HL-60 (cell line): Measurements from ENCODE around the gene XYLT1.

Experiments
- DNase-seq, 2 experiments: peaks; one replicate each; pipeline ENCODE4 v3.0.0-alpha.2; 2010 to 2020; ENCODE audit warnings: low read depth in 1 of 2, low spot score in 1 of 2
- H3K27ac ChIP-seq: fragments of 250-450 bp; sonication (Bioruptor Pico); replicated peaks from 2 replicates; pipeline ENCODE4 v1.5.1; 2020; ENCODE audit warnings: mild to moderate bottlenecking, moderate library complexity
- H3K27me3 ChIP-seq: fragments of 250-450 bp; sonication (Bioruptor Pico); 2 replicates; pipeline ENCODE4 v1.5.1; 2021; ENCODE audit warnings: mild to moderate bottlenecking, moderate library complexity; ENCODE audit not compliant: insufficient read depth, poor library complexity, severe bottlenecking
- H3K4me3 ChIP-seq: replicated peaks from 2 replicates; pipeline ENCODE4 v1.5.1; 2011; ENCODE audit warnings: mild to moderate bottlenecking, control low read depth, low read length; ENCODE audit not compliant: insufficient read depth
- GABPA ChIP-seq: IDR thresholded peaks from 2 replicates; pipeline ENCODE4 v1.6.1; 2012; ENCODE audit warnings: low read depth
- POLR2AphosphoS5 ChIP-seq: IDR thresholded peaks from 2 replicates; pipeline ENCODE4 v1.6.1; 2012; ENCODE audit warnings: low read depth
- SPI1 ChIP-seq: IDR thresholded peaks from 2 replicates; pipeline ENCODE4 v1.6.1; 2012; ENCODE audit warnings: low read depth, mild to moderate bottlenecking, borderline replicate concordance
- TF ChIP-seq, protein P1 (sequence below): IDR thresholded peaks from one replicate; pipeline ENCODE4 v1.5.1; 2011; ENCODE audit warnings: low read length, control low read depth, inconsistent platforms; ENCODE audit not compliant: insufficient read depth
- TF ChIP-seq, protein P2 (sequence below): IDR thresholded peaks from 2 replicates; pipeline ENCODE4 v1.6.1; 2012; ENCODE audit warnings: low read depth; ENCODE audit not compliant: insufficient replicate concordance

Gene XYLT1

DNA sequence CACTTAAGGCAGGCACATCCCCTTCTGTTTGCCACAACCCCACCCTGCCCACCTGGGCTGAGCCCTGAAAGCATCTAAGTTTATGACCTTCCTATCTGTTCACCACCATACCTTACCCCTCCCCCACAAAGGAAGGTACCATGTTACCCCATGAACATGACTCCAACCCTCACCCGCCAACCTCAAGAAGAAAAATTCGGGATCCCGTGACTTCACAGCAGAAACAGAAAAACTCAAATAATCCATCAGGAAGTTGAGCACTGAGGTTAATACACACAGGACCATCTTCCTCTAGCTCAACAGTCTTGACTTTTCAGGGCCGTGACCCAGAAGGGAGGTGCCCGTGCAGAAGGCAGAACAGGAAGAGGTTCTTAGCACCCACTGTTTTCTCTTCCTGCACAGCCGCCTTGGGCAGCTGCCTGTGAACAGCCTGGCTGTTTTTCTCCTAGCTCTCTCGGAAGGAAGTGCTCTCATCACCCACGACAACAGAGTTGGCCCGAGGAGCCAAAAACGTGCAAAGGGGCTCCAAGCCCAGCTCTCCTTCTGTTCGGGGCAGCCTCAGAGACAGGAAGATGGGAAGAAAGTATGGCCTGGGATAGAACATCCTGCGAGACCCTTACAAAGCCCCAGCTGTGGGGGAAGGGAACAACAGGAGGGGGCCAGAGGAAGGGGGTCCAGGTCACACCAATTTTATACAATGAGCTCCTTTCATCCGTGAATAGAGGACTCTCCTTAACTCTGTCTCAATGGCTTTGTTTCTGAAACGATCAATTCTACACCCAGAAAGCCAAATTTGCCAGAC lies 101.1 kb downstream of the XYLT1 start:
- TF ChIP-seq, protein P1, sequence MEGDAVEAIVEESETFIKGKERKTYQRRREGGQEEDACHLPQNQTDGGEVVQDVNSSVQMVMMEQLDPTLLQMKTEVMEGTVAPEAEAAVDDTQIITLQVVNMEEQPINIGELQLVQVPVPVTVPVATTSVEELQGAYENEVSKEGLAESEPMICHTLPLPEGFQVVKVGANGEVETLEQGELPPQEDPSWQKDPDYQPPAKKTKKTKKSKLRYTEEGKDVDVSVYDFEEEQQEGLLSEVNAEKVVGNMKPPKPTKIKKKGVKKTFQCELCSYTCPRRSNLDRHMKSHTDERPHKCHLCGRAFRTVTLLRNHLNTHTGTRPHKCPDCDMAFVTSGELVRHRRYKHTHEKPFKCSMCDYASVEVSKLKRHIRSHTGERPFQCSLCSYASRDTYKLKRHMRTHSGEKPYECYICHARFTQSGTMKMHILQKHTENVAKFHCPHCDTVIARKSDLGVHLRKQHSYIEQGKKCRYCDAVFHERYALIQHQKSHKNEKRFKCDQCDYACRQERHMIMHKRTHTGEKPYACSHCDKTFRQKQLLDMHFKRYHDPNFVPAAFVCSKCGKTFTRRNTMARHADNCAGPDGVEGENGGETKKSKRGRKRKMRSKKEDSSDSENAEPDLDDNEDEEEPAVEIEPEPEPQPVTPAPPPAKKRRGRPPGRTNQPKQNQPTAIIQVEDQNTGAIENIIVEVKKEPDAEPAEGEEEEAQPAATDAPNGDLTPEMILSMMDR = no peak
- TF ChIP-seq SPI1 (peak; percentile 83), GABPA (0 out of 2 replicates have a peak, but pooled peaks have one; percentile 42), POLR2AphosphoS5 (peak; percentile 80)
- TF ChIP-seq, protein P2, sequence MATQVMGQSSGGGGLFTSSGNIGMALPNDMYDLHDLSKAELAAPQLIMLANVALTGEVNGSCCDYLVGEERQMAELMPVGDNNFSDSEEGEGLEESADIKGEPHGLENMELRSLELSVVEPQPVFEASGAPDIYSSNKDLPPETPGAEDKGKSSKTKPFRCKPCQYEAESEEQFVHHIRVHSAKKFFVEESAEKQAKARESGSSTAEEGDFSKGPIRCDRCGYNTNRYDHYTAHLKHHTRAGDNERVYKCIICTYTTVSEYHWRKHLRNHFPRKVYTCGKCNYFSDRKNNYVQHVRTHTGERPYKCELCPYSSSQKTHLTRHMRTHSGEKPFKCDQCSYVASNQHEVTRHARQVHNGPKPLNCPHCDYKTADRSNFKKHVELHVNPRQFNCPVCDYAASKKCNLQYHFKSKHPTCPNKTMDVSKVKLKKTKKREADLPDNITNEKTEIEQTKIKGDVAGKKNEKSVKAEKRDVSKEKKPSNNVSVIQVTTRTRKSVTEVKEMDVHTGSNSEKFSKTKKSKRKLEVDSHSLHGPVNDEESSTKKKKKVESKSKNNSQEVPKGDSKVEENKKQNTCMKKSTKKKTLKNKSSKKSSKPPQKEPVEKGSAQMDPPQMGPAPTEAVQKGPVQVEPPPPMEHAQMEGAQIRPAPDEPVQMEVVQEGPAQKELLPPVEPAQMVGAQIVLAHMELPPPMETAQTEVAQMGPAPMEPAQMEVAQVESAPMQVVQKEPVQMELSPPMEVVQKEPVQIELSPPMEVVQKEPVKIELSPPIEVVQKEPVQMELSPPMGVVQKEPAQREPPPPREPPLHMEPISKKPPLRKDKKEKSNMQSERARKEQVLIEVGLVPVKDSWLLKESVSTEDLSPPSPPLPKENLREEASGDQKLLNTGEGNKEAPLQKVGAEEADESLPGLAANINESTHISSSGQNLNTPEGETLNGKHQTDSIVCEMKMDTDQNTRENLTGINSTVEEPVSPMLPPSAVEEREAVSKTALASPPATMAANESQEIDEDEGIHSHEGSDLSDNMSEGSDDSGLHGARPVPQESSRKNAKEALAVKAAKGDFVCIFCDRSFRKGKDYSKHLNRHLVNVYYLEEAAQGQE = no peak
- no peaks in the 10 kb centered on the region for H3K27me3 ChIP-seq
- H3K27ac ChIP-seq = peak overlapping the region; percentile 83
- H3K4me3 ChIP-seq = peak overlapping the region; percentile 8; the same call in 1 of the 2 replicates
- peak; percentile 92 to 94 for DNase-seq

DNA sequence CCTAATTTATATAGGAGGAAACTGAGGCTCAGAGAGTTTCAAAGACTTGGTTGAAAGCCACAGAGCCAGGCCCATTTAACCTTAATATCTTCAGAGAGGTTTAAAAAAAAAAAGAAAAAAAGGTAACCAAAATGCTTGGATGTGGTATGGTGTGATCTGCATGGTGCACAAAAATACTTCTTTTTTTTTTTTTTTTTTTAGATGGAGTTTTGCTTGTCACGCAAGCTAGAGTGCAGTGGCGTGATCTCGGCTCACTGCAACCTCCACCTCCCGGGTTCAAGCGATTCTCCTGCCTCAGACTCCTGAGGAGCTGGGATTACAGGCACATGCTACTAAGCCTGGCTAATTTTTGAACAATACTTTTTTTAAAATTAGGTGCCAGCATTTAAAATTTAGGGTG lies 101.8 kb downstream of the XYLT1 start:
- DNase-seq = no peak
- Histone ChIP-seq H3K27me3 (no peaks in the 10 kb centered on the region), H3K4me3 (peak overlapping the region; percentile 8; the same call in 1 of the 2 replicates), H3K27ac (peak overlapping the region; percentile 83)
- TF ChIP-seq GABPA = no peak
- no peak for TF ChIP-seq SPI1
- TF ChIP-seq, protein P1 = no peak
- no peak for TF ChIP-seq POLR2AphosphoS5
- TF ChIP-seq, protein P2 = no peak

DNA sequence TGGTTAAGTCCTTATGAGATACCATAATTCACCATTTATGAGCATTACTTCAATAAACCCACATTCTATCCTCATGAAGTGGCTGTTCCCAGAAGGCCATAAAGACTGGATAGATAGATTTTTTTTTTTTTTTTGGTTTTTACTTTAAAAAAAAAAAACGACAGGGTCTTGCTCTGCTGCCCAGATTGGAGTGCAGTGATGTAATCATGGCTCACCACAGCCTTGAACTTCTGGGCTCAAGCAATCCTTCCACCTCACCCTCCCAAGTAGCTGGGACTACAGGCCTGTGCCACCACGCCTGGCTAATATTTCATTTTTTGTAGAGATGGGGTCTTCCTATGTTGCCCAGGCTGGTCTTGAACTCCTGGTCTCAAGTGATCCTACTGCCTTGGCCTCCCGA lies 102.3 kb downstream of the XYLT1 start:
- TF ChIP-seq, protein P1 = no peak
- TF ChIP-seq GABPA (no peak), POLR2AphosphoS5 (no peak)
- TF ChIP-seq, protein P2 = no peak
- H3K27ac ChIP-seq = peak overlapping the region; percentile 83
- no peak overlapping the region for H3K4me3 ChIP-seq
- H3K27me3 ChIP-seq = no peaks in the 10 kb centered on the region
- DNase-seq = no peak
